AG09309 (cell line): Measurements from ENCODE around the gene TOP2A.

Source experiments
- DNase-seq: peaks from one replicate; pipeline ENCODE4 v3.0.0-alpha.2; 2010; ENCODE audit warnings: low read depth
- H3K4me3 ChIP-seq: 2 replicates; pipeline ENCODE4 v1.5.1; 2011; ENCODE audit warnings: mild to moderate bottlenecking, low read depth, low read length, moderate library complexity; ENCODE audit not compliant: control insufficient read depth
- CTCF ChIP-seq: IDR thresholded peaks from 2 replicates; pipeline ENCODE4 v1.5.1; 2011; ENCODE audit warnings: mild to moderate bottlenecking, low read depth, low read length, inconsistent platforms; ENCODE audit not compliant: insufficient read depth, control insufficient read depth; ENCODE audit errors: missing control alignments

TOP2A gene

GRCh38 chr17:40462343-40463121, 44.8 kb upstream of the TOP2A start:
- TF ChIP-seq CTCF, result no peak
- DNase-seq, result no peak
- H3K4me3 ChIP-seq, result no peak overlapping the region

- TF ChIP-seq CTCF, result no peak
- no peak overlapping the region for H3K4me3 ChIP-seq
- DNase-seq, result no peak
These were observed 44.1 kb upstream of the TOP2A start for GRCh38 chr17:40461732-40462342.

- no peak for TF ChIP-seq CTCF
- no peak overlapping the region for H3K4me3 ChIP-seq
- DNase-seq, result no peak
These were observed 43.5 kb upstream of the TOP2A start for GRCh38 chr17:40460968-40461731.

GRCh38 chr17:40460604-40460967, 42.9 kb upstream of the TOP2A start:
- no peak for DNase-seq
- H3K4me3 ChIP-seq, result no peak overlapping the region
- no peak for TF ChIP-seq CTCF

GRCh38 chr17:40459636-40460603, 42.2 kb upstream of the TOP2A start:
- TF ChIP-seq CTCF, result no peak

More at GRCh38 chr17:40459636-40460603, 42.2 kb upstream of the TOP2A start:
- no peak overlapping the region for H3K4me3 ChIP-seq
- DNase-seq, result no peak
